Small intestine (tissue), 7 donors: ENCODE data around the gene ARHGAP24. TPM values are rescaled to one million over a fixed set of nuclear protein-coding genes. Genes with fewer than 3 reads are reported as not detected.

Experiments used
- DNase-seq, 2 donors: peaks; one replicate each; pipeline versions ENCODE4 v3.0.0 to v3.0.0-alpha.2; 2013
- FAIRE-seq: peaks from 2 replicates; lab custom pipeline; 2012; peaks lifted over from hg19 to GRCh38; lab: Jason Lieb, UNC
- H3K27ac ChIP-seq, 3 donors: one replicate each; pipeline ENCODE4 v1.5.1; 2013; ENCODE audit warnings: low read length in 2 of 3, mild to moderate bottlenecking in 2 of 3, control low read depth in 1 of 3, inconsistent platforms in 1 of 3, low read depth in 1 of 3, moderate library complexity in 1 of 3
- H3K27me3 ChIP-seq, 3 donors: one replicate each; pipeline ENCODE4 v1.6.1; 2013; ENCODE audit warnings: low read length in 3 of 3, inconsistent platforms in 1 of 3; ENCODE audit not compliant: control insufficient read depth in 3 of 3, insufficient read depth in 3 of 3
- H3K36me3 ChIP-seq, 3 donors: one replicate each; pipeline ENCODE4 v1.6.1; 2013; ENCODE audit warnings: low read length in 3 of 3, inconsistent platforms in 1 of 3, low read depth in 1 of 3, mild to moderate bottlenecking in 1 of 3, moderate library complexity in 1 of 3; ENCODE audit not compliant: control insufficient read depth in 3 of 3, insufficient read depth in 2 of 3
- H3K4me1 ChIP-seq, 3 donors: one replicate each; pipeline ENCODE4 v1.6.1; 2013; ENCODE audit warnings: low read length in 2 of 3, inconsistent platforms in 1 of 3, low read depth in 1 of 3, mild to moderate bottlenecking in 1 of 3, moderate library complexity in 1 of 3; ENCODE audit not compliant: control insufficient read depth in 3 of 3, insufficient read depth in 2 of 3
- H3K4me3 ChIP-seq, 3 donors: one replicate each; pipeline ENCODE4 v1.5.1; 2013; ENCODE audit warnings: low read length in 3 of 3, control low read depth in 1 of 3, inconsistent platforms in 1 of 3, low read depth in 1 of 3, mild to moderate bottlenecking in 1 of 3, moderate library complexity in 1 of 3
- H3K9me3 ChIP-seq, 2 donors: one replicate each; pipeline ENCODE4 v1.6.1; 2013; ENCODE audit warnings: low read depth in 1 of 2, low read length in 1 of 2; ENCODE audit not compliant: control insufficient read depth in 2 of 2, insufficient read depth in 1 of 2
- WGBS, 3 donors: extraction: QIAGEN DNeasy Blood & Tissue Kit; methylation state at CpG; one replicate each; pipeline ENCODE4 v1.1.7; 2013; 5-methylcytosine and 5-hydroxymethylcytosine counted together
- polyA plus RNA-seq, 4 donors: library from polyadenylated mRNA; stranded (reverse) in 3 of 4; unstranded in 1 of 4; fragments of 200-250 nt in 3 of 4; fragments of 120-200 nt in 1 of 4; gene quantifications; one replicate each; pipeline versions ENCODE4 v1.2.1 to v1.2.3, GENCODE V29; 2013
- donor health status: healthy with polysubstance abuse.
- donor health status: control.
- donor health status: control.
- donor health status: Bipolar disorder and iron deficiency.
- donor health status: healthy.

Gene ARHGAP24
- polyA plus RNA-seq, 4 donors = 1.1 to 4.0 (median 3.8) TPM

- FAIRE-seq = no peak
- Histone ChIP-seq H3K4me1 (no peaks in the 10 kb centered on the region), H3K4me3 (no peak overlapping the region), H3K27me3 (no peaks in the 10 kb centered on the region), H3K27ac (no peak overlapping the region), H3K36me3 (no peaks in the 10 kb centered on the region), H3K9me3 (no peaks in the 10 kb centered on the region)
- no peak for DNase-seq
- 68 to 74% (median 70%) methylated on average over 6 of the region's 6 CpGs for WGBS, 3 donors
Measured at GRCh38 chr4:85595098-85595775, 120.3 kb downstream of the ARHGAP24 start.

GRCh38 chr4:85595796-85596559 is 121.0 kb downstream of the ARHGAP24 start:
- H3K4me3 ChIP-seq = no peak overlapping the region
- no peak for DNase-seq
- H3K27me3 ChIP-seq = no peaks in the 10 kb centered on the region
- H3K27ac ChIP-seq = no peak overlapping the region
- no peaks in the 10 kb centered on the region for H3K9me3 ChIP-seq
- no peaks in the 10 kb centered on the region for H3K4me1 ChIP-seq
- WGBS, 3 donors = 64 to 77% (median 72%) methylated on average over 1 of the region's 1 CpG
- FAIRE-seq = no peak
- no peaks in the 10 kb centered on the region for H3K36me3 ChIP-seq

GRCh38 chr4:85598936-85599335 is 124.0 kb downstream of the ARHGAP24 start:
- Histone ChIP-seq H3K27ac (no peak overlapping the region), H3K4me1 (no peaks in the 10 kb centered on the region), H3K36me3 (no peaks in the 10 kb centered on the region), H3K27me3 (no peaks in the 10 kb centered on the region), H3K9me3 (no peaks in the 10 kb centered on the region), H3K4me3 (no peak overlapping the region)
- FAIRE-seq = no peak
- 86 to 94% (median 89%) methylated on average over 1 of the region's 1 CpG for WGBS, 3 donors
- no peak for DNase-seq

DNA sequence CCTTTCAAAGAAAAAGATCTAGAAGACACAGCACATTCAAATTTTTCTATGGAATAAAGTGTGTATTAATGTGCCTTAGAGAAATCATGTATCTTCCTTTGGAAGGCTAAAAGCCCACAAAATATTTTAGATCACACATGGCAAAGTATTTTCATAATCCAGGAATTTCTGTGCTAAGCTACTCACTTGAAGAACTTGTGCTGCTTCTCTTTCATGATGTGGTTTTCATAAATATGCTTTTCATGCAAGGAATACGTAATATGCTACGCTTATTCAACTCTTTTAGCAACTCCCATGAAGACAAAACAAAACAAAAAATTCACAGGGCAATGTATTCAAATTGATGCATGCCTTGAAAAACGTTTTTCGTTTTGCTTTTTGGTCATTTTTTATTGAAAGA is 125.6 kb downstream of the ARHGAP24 start:
- H3K27ac ChIP-seq = no peak overlapping the region
- FAIRE-seq (no peak), DNase-seq (no peak)
- H3K27me3 ChIP-seq = no peaks in the 10 kb centered on the region
- H3K4me3 ChIP-seq = no peak overlapping the region
- no peaks in the 10 kb centered on the region for H3K9me3 ChIP-seq
- H3K36me3 ChIP-seq = no peaks in the 10 kb centered on the region
- no peaks in the 10 kb centered on the region for H3K4me1 ChIP-seq
- 76 to 80% (median 78%) methylated on average over 4 of the region's 4 CpGs for WGBS, 3 donors

- Histone ChIP-seq H3K36me3 (no peaks in the 10 kb centered on the region), H3K9me3 (no peaks in the 10 kb centered on the region), H3K4me3 (no peak overlapping the region), H3K27me3 (no peaks in the 10 kb centered on the region), H3K27ac (no peak overlapping the region), H3K4me1 (peaks cover 0 to 2% (median 0%) of the 10 kb centered on the region in 3 donors)
- FAIRE-seq (no peak), DNase-seq (no peak)
- 73 to 88% (median 79%) methylated on average over 3 of the region's 3 CpGs for WGBS, 3 donors
Measured at GRCh38 chr4:85603437-85604336, 128.7 kb downstream of the ARHGAP24 start.

DNA sequence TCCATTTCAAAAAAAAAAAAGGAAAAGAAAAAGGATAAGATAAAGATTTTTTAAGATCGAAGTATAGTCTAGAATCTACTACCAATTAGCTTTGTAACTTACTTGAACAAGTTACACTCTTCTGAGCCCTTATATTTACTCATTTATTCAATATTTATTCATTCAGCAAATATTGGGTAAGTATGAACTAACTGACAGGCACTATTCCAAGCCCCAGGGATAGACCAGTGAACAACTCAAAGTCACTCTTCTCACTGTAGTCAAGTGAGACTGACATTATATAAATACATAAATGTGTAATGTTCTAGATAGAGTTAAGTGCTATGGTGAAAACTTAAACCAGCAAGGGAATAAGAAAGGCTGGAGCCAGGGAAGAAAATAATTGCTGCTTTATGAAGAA is 131.6 kb downstream of the ARHGAP24 start:
- DNase-seq = no peak
- H3K4me1 ChIP-seq = peaks cover 0 to 2% (median 0%) of the 10 kb centered on the region in 3 donors
- no peaks in the 10 kb centered on the region for H3K36me3 ChIP-seq
- H3K27ac ChIP-seq = no peak overlapping the region
- no peaks in the 10 kb centered on the region for H3K27me3 ChIP-seq
- H3K9me3 ChIP-seq = no peaks in the 10 kb centered on the region
- 79 to 92% (median 85%) methylated on average over 1 of the region's 1 CpG for WGBS, 3 donors
- H3K4me3 ChIP-seq = no peak overlapping the region
- FAIRE-seq = no peak

DNA sequence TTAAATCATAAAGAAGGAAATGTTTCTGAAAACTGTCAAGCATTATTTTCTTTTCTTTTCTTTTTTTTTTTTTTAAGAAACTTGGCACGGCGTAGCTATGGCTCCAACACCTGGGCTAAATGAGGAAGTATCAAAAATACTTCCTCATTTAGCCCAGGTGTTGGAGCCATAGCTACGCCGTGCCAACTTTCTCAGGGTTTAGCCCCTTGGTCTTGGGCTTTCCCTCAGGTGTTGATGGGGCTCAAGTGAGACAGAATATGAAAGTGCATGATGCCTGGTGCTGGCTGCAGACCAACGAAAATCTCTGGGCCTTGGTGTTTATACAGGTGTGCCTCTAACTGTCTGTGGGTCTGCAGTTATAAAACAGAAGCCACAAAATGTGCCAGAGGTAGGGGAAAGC is 132.7 kb downstream of the ARHGAP24 start:
- peaks cover 0 to 2% (median 0%) of the 10 kb centered on the region in 3 donors for H3K4me1 ChIP-seq
- DNase-seq = peak in 1 of 2 donors; percentile 27
- H3K27ac ChIP-seq = no peak overlapping the region
- FAIRE-seq = no peak
- no peak overlapping the region for H3K4me3 ChIP-seq
- no peaks in the 10 kb centered on the region for H3K9me3 ChIP-seq
- H3K36me3 ChIP-seq = no peaks in the 10 kb centered on the region
- 8 to 41% (median 20%) methylated on average over 5 of the region's 5 CpGs for WGBS, 3 donors
- no peaks in the 10 kb centered on the region for H3K27me3 ChIP-seq

GRCh38 chr4:85610450-85610849 is 135.5 kb downstream of the ARHGAP24 start:
- DNase-seq = no peak
- H3K4me1 ChIP-seq = peaks cover 0 to 2% (median 0%) of the 10 kb centered on the region in 3 donors
- H3K9me3 ChIP-seq = no peaks in the 10 kb centered on the region
- no peaks in the 10 kb centered on the region for H3K36me3 ChIP-seq
- no peak overlapping the region for H3K4me3 ChIP-seq
- no peak overlapping the region for H3K27ac ChIP-seq
- WGBS, 3 donors = 77 to 84% (median 80%) methylated on average over 2 of the region's 2 CpGs
- H3K27me3 ChIP-seq = no peaks in the 10 kb centered on the region
- no peak for FAIRE-seq
